Astrocyte of the spinal cord (primary cell): ENCODE data around the gene N4BP2.
A peak's percentile ranks its signal among the peaks of the same experiment; 100 is the strongest.

Experiments used
- DNase-seq: peaks from one replicate; pipeline ENCODE4 v3.0.0; 2011; ENCODE audit warnings: low read depth, low spot score
- H3K4me3 ChIP-seq: 2 replicates; pipeline ENCODE4 v1.5.1; 2011; ENCODE audit warnings: low read depth, mild to moderate bottlenecking, low read length, moderate library complexity
- in situ Hi-C: cut with HindIII; loops from 2 replicates; pipeline ENCODE4 v1.10.0; 2017; ENCODE audit warnings: low sequenced_read_pairs
- TF ChIP-seq, protein P1 (sequence below): IDR thresholded peaks from 2 replicates; pipeline ENCODE4 v1.5.1; 2012; ENCODE audit warnings: low read depth, mild to moderate bottlenecking, low read length, inconsistent platforms

Gene N4BP2

GRCh38 chr4:40038977-40039376 lies 17.7 kb upstream of the N4BP2 start:
- DNase-seq = peak; percentile 6
- H3K4me3 ChIP-seq = no peak overlapping the region
- TF ChIP-seq, protein P1, sequence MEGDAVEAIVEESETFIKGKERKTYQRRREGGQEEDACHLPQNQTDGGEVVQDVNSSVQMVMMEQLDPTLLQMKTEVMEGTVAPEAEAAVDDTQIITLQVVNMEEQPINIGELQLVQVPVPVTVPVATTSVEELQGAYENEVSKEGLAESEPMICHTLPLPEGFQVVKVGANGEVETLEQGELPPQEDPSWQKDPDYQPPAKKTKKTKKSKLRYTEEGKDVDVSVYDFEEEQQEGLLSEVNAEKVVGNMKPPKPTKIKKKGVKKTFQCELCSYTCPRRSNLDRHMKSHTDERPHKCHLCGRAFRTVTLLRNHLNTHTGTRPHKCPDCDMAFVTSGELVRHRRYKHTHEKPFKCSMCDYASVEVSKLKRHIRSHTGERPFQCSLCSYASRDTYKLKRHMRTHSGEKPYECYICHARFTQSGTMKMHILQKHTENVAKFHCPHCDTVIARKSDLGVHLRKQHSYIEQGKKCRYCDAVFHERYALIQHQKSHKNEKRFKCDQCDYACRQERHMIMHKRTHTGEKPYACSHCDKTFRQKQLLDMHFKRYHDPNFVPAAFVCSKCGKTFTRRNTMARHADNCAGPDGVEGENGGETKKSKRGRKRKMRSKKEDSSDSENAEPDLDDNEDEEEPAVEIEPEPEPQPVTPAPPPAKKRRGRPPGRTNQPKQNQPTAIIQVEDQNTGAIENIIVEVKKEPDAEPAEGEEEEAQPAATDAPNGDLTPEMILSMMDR = no peak
- in situ Hi-C loops = no loop called here

GRCh38 chr4:40040908-40041307 lies 15.7 kb upstream of the N4BP2 start:
- TF ChIP-seq, protein P1 = no peak

DNA sequence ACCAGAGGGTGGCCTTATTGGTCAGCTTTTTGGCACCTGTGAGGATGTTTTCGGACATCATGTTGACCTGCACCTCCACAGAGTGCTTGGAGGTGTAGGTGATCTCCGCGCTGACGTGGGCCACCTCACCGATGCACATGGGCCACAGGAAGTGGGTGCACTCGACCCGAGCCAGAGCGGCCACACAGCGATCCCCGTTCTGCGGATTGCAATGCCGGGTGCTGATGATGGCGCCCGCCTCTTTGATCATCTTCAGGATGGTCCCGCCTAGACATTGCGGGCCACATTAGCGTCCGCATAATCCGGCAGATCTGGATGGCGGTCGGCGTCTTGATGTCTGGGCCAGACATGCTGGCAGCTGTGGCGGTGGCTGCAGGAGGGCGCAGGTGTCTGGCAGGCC lies 12.9 kb upstream of the N4BP2 start:
- in situ Hi-C loops = no loop called here
- H3K4me3 ChIP-seq = no peak overlapping the region
- TF ChIP-seq, protein P1 = no peak
- no peak for DNase-seq

More at GRCh38 chr4:40040908-40041307, 15.7 kb upstream of the N4BP2 start:
- no peak for DNase-seq
- no peak overlapping the region for H3K4me3 ChIP-seq
- in situ Hi-C loops = no loop called here

GRCh38 chr4:40046311-40046980 lies 10.2 kb upstream of the N4BP2 start:
- TF ChIP-seq, protein P1 = no peak
- in situ Hi-C loops = no loop called here
- peak; percentile 69 for DNase-seq
- H3K4me3 ChIP-seq = no peak overlapping the region

GRCh38 chr4:40053161-40053560 lies 3.5 kb upstream of the N4BP2 start:
- DNase-seq = no peak
- TF ChIP-seq, protein P1 = no peak
- in situ Hi-C loops = no loop called here
- H3K4me3 ChIP-seq = no peak overlapping the region

- in situ Hi-C loops = no loop called here
- H3K4me3 ChIP-seq = peak overlapping the region; percentile 72
- TF ChIP-seq, protein P1 = no peak
- DNase-seq = peak; percentile 76
Measured at GRCh38 chr4:40055511-40055862, 1.2 kb upstream of the N4BP2 start.
